ENCODE data around the gene CMYA5.

- TF ChIP-seq EZH2 (IDR thresholded peaks at IDR 0.05; ENCODE audit: low read depth), result no peak
- TF ChIP-seq CTCF (conservative IDR thresholded peaks at IDR 0.05), result no peak
Measured at GRCh38 chr5:79694183-79694582, 4.5 kb downstream of the CMYA5 start.
